Upper lobe of left lung (tissue), 4 donors: ENCODE measurements around the gene DMD.

Experiments
- CTCF ChIP-seq, 6 experiments: fragments of 450-650 bp in 4 of 6; fragments of 200-600 bp in 2 of 6; sonication (generic) in 2 of 6; IDR thresholded peaks; one replicate each; pipeline ENCODE4 v1.5.1; 2016 to 2019; ENCODE audit warnings: antibody characterized with exemption in 6 of 6
- POLR2A ChIP-seq, 4 donors: fragments of 450-650 bp; IDR thresholded peaks; one replicate each; pipeline ENCODE4 v1.5.1; 2016 to 2017; ENCODE audit warnings: antibody characterized with exemption in 4 of 4, mild to moderate bottlenecking in 2 of 4
- POLR2AphosphoS5 ChIP-seq, 2 donors: sonication (generic); formaldehyde crosslinking; IDR thresholded peaks; one replicate each; pipeline ENCODE4 v1.5.1; 2017; ENCODE audit warnings: antibody characterized with exemption in 2 of 2

GRCh38 chrX:31170792-31171191, 2040.6 kb downstream of the DMD start:
- TF ChIP-seq CTCF (IDR thresholded peaks at IDR 0.05) (no peak), POLR2A (IDR thresholded peaks at IDR 0.05) (no peak), POLR2AphosphoS5 (IDR thresholded peaks at IDR 0.05) (no peak)
